Endothelial cell of umbilical vein (primary cell): ENCODE measurements around the gene ASAP2. TPM values are rescaled to one million over a fixed set of nuclear protein-coding genes. Genes with fewer than 3 reads are reported as not detected.

Experiments
- BruUV-seq: library from RNA; stranded (reverse); fragments of 400-500 nt; replicated peaks from 2 replicates; lab custom pipeline; 2021; lab: Mats Ljungman, UMichigan
- CTCF ChIA-PET: fragments of 300-600, 350-600 bp; sonication (Branson Sonifier 250); formaldehyde crosslinking; loops from one replicate; lab custom pipeline; 2021; ENCODE audit warnings: antibody characterized with exemption, inconsistent platforms; lab: Charles Lee
- POLR2A ChIA-PET: fragments of 300-600, 350-600 bp; sonication (Branson Sonifier 250); formaldehyde crosslinking; loops from one replicate; lab custom pipeline; 2021; ENCODE audit warnings: antibody characterized with exemption, inconsistent platforms; lab: Charles Lee
- DNase-seq: peaks from one replicate; pipeline ENCODE4 v3.0.0-alpha.2; 2011; ENCODE audit warnings: low read depth, low spot score
- FAIRE-seq: peaks from 2 replicates; lab custom pipeline; 2011; peaks lifted over from hg19 to GRCh38; lab: Jason Lieb, UNC
- H2AFZ ChIP-seq: 2 replicates; pipeline ENCODE4 v1.6.0; 2012; ENCODE audit warnings: low read depth, low read length, control low read depth, inconsistent platforms
- H3K27ac ChIP-seq: 2 replicates; pipeline ENCODE4 v1.5.1; 2011; ENCODE audit warnings: low read depth, mild to moderate bottlenecking, control low read depth, low read length, moderate library complexity; ENCODE audit not compliant: insufficient read depth
- H3K27me3 ChIP-seq, 2 experiments: 2 replicates each; pipeline versions ENCODE4 v1.6.0 to v1.6.1; 2011; ENCODE audit warnings: low read length in 2 of 2, mixed read lengths in 1 of 2; ENCODE audit not compliant: control insufficient read depth in 2 of 2, insufficient read depth in 2 of 2
- H3K36me3 ChIP-seq, 2 experiments: 2 replicates in 1 of 2; 3 replicates in 1 of 2; pipeline ENCODE4 v1.5.1; 2011; ENCODE audit warnings: low read length in 2 of 2, mild to moderate bottlenecking in 1 of 2, moderate library complexity in 1 of 2; ENCODE audit not compliant: control insufficient read depth in 2 of 2, insufficient read depth in 2 of 2; ENCODE audit errors: extremely low read depth in 1 of 2
- H3K4me1 ChIP-seq: 3 replicates; pipeline ENCODE4 v1.5.1; 2011; ENCODE audit warnings: mild to moderate bottlenecking, low read length; ENCODE audit not compliant: control insufficient read depth, insufficient read depth; ENCODE audit errors: extremely low read depth
- H3K4me2 ChIP-seq: 2 replicates; pipeline ENCODE4 v1.6.1; 2011; ENCODE audit warnings: low read length, control low read depth, mixed read lengths; ENCODE audit not compliant: insufficient read depth
- H3K4me3 ChIP-seq, 3 experiments: fragments of 200-600 bp in 1 of 3; sonication (generic), shearing (Covaris generic) in 1 of 3; replicated peaks in 1 of 3; 2 replicates each; pipeline ENCODE4 v1.5.1; 2011 to 2016; ENCODE audit warnings: control low read depth in 3 of 3, low read length in 3 of 3, mild to moderate bottlenecking in 2 of 3, inconsistent platforms in 1 of 3, low read depth in 1 of 3, moderate library complexity in 1 of 3; ENCODE audit not compliant: insufficient read depth in 1 of 3
- H3K79me2 ChIP-seq: 2 replicates; pipeline ENCODE4 v1.6.0; 2012; ENCODE audit warnings: low read length, inconsistent platforms; ENCODE audit not compliant: control insufficient read depth, insufficient read depth
- H3K9ac ChIP-seq: replicated peaks from 2 replicates; pipeline ENCODE3; 2011; ENCODE audit warnings: low read length, control low read depth; ENCODE audit not compliant: insufficient read depth; ENCODE audit errors: extremely low read depth
- H3K9me1 ChIP-seq: replicated peaks from 3 replicates; pipeline ENCODE4 v1.6.0; 2011; ENCODE audit warnings: mild to moderate bottlenecking, low read length; ENCODE audit not compliant: control insufficient read depth, insufficient read depth; ENCODE audit errors: extremely low read depth
- H3K9me3 ChIP-seq: replicated peaks from 2 replicates; pipeline ENCODE4 v1.5.1; 2012; ENCODE audit warnings: low read length, inconsistent platforms; ENCODE audit not compliant: control insufficient read depth, insufficient read depth
- H4K20me1 ChIP-seq: replicated peaks from 2 replicates; pipeline ENCODE3; 2011; ENCODE audit warnings: mild to moderate bottlenecking, low read length; ENCODE audit not compliant: control insufficient read depth, insufficient read depth; ENCODE audit errors: extremely low read depth
- EZH2 ChIP-seq: IDR thresholded peaks from 2 replicates; pipeline ENCODE4 v1.6.1; 2012; ENCODE audit warnings: borderline replicate concordance, low read depth, mild to moderate bottlenecking, moderate library complexity, low read length, inconsistent platforms; ENCODE audit not compliant: severe bottlenecking
- FOS ChIP-seq: IDR thresholded peaks from 2 replicates; pipeline ENCODE4 v1.6.1; 2011; ENCODE audit warnings: mild to moderate bottlenecking, low read length, moderate library complexity, borderline replicate concordance; ENCODE audit not compliant: insufficient read depth
- GATA2 ChIP-seq: IDR thresholded peaks from 2 replicates; pipeline ENCODE4 v1.7.0; 2011; ENCODE audit warnings: low read depth, mild to moderate bottlenecking, moderate library complexity, mixed read lengths, low read length; ENCODE audit not compliant: insufficient read length, insufficient read depth
- MYC ChIP-seq: IDR thresholded peaks from one replicate; pipeline ENCODE4 v1.6.1; 2011; ENCODE audit warnings: mild to moderate bottlenecking, low read depth, low read length
- POLR2A ChIP-seq: IDR thresholded peaks from 2 replicates; pipeline ENCODE4 v1.6.1; 2012; ENCODE audit warnings: low read depth, mild to moderate bottlenecking, control low read depth, low read length
- POLR2AphosphoS5 ChIP-seq: IDR thresholded peaks from 2 replicates; pipeline ENCODE4 v1.6.1; 2012; ENCODE audit warnings: low read depth, mild to moderate bottlenecking, control low read depth, low read length, moderate library complexity; ENCODE audit not compliant: insufficient read depth
- dilution Hi-C: fragments of 300-500 bp; cut with MboI; formaldehyde crosslinking; loops from one replicate; pipeline ENCODE4 v1.15.0; 2019; ENCODE audit warnings: low sequenced_read_pairs; ENCODE audit not compliant: extremely low pct_ligation_motif_present
- intact Hi-C: fragments of 100-400 bp; cut with micrococcal nuclease; formaldehyde crosslinking; loops from one replicate; pipeline ENCODE4 v1.10.0; 2022
- polyA plus RNA-seq, 4 experiments: library from polyadenylated mRNA; depleted of rRNA in 3 of 4; stranded (reverse) in 3 of 4; unstranded in 1 of 4; fragments of >200 nt; gene quantifications; 2 replicates each; pipeline versions ENCODE4 v1.2.1 to v1.2.3, GENCODE V29; 2011 to 2012; ENCODE audit warnings: missing spikeins in 1 of 4
- total RNA-seq: library from RNA; stranded (reverse); gene quantifications from 2 replicates; pipeline ENCODE4 v1.2.3, GENCODE V29; 2021
- TF ChIP-seq, protein P1 (sequence below), 2 donors: IDR thresholded peaks; 1 replicate in 1 of 2; 2 replicates in 1 of 2; pipeline ENCODE4 v1.5.1; 2011; ENCODE audit warnings: low read length in 2 of 2, mild to moderate bottlenecking in 2 of 2, moderate library complexity in 2 of 2, control low read depth in 1 of 2, inconsistent platforms in 1 of 2, low read depth in 1 of 2; ENCODE audit not compliant: insufficient read depth in 1 of 2; ENCODE audit errors: extremely low read depth in 1 of 2
- TF ChIP-seq, protein P2 (sequence below): IDR thresholded peaks from 2 replicates; pipeline ENCODE4 v1.6.1; 2011; ENCODE audit not compliant: insufficient read depth, insufficient read length

Gene ASAP2
- total and polyA plus RNA-seq, 2 donors (not counting 3 experiments of a cell fraction or from before 2014, with no cell fraction given), result 31.1 to 79.2 TPM

DNA sequence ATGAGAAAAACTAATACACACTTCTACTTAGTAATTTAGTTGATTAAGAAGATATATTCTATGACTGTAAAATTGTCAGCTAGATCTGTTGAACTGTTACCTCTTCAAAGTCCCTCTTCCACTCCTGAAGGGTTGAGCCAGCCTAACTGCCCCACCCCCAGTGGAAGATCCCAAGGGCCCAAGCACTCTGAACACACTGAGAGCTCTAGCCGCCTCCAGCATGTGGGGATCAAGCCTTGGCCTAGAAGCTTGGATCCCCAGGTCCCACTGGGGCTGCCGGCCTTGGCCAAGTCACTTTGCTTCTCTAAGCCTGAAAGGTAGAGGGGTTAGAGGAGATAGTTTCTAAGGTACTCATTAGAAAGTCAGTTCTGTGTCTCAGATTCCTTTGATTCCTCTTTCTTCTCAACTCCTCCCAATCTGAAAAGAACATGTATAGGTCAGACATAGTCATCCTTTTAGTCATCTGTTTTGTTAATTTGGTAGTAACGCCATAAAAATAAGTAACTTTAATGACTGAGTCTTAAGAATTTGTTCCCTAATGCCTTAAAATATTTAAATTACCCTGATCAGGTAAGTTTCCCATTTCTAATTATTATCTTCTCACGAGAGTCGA lies 222.5 kb downstream of the ASAP2 start:
- Histone ChIP-seq H3K36me3 (no peaks in the 10 kb centered on the region), H3K4me1 (peaks cover 14% of the 10 kb centered on the region), H3K4me3 (no peak overlapping the region), H3K79me2 (peaks cover 10% of the 10 kb centered on the region), H3K4me2 (no peak overlapping the region), H3K9ac (no peak overlapping the region), H4K20me1 (no peaks in the 10 kb centered on the region), H3K27me3 (no peaks in the 10 kb centered on the region), H3K9me3 (no peaks in the 10 kb centered on the region), H2AFZ (no peak overlapping the region), H3K9me1 (no peaks in the 10 kb centered on the region), H3K27ac (no peak overlapping the region)
- TF ChIP-seq, protein P1, sequence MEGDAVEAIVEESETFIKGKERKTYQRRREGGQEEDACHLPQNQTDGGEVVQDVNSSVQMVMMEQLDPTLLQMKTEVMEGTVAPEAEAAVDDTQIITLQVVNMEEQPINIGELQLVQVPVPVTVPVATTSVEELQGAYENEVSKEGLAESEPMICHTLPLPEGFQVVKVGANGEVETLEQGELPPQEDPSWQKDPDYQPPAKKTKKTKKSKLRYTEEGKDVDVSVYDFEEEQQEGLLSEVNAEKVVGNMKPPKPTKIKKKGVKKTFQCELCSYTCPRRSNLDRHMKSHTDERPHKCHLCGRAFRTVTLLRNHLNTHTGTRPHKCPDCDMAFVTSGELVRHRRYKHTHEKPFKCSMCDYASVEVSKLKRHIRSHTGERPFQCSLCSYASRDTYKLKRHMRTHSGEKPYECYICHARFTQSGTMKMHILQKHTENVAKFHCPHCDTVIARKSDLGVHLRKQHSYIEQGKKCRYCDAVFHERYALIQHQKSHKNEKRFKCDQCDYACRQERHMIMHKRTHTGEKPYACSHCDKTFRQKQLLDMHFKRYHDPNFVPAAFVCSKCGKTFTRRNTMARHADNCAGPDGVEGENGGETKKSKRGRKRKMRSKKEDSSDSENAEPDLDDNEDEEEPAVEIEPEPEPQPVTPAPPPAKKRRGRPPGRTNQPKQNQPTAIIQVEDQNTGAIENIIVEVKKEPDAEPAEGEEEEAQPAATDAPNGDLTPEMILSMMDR (IDR thresholded peaks at IDR 0.05; ENCODE audit: extremely low read depth in 1 of 2, insufficient read depth in 1 of 2, low read depth in 1 of 2, low read length in 2 of 2), result no peak
- TF ChIP-seq EZH2 (no peak), POLR2AphosphoS5 (no peak), POLR2A (no peak), GATA2 (no peak), MYC (no peak), FOS (no peak)
- TF ChIP-seq, protein P2, sequence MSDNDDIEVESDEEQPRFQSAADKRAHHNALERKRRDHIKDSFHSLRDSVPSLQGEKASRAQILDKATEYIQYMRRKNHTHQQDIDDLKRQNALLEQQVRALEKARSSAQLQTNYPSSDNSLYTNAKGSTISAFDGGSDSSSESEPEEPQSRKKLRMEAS, result no peak
- intact Hi-C loops, result no loop called here
- ChIA-PET CTCF (no interaction called here), POLR2A (no interaction called here)
- BruUV-seq, result no TSS peak
- FAIRE-seq, result no peak
- dilution Hi-C loops, result no loop called here
- DNase-seq, result no peak
